ENCODE results near the gene ADRA2B.
"Not testable (repeated sequence)": the region's sequence is repeated elsewhere in the genome, so short reads cannot be mapped to it uniquely, and the experiment has no call there.

The ADRA2B gene

GRCh38 chr2:96116424-96116878 lies at the start of gene ADRA2B:
ADRA2B (minus strand) TSS chr2:96116571; CDS start chr2:96116149, 422 bp downstream.
- DNase-seq (ENCODE audit: insufficient read length, low spot score) (no peak), FAIRE-seq (no peak)
- no peak for TF ChIP-seq POLR2A (IDR thresholded peaks at IDR 0.05; ENCODE audit: low read depth, low read length)

DNA sequence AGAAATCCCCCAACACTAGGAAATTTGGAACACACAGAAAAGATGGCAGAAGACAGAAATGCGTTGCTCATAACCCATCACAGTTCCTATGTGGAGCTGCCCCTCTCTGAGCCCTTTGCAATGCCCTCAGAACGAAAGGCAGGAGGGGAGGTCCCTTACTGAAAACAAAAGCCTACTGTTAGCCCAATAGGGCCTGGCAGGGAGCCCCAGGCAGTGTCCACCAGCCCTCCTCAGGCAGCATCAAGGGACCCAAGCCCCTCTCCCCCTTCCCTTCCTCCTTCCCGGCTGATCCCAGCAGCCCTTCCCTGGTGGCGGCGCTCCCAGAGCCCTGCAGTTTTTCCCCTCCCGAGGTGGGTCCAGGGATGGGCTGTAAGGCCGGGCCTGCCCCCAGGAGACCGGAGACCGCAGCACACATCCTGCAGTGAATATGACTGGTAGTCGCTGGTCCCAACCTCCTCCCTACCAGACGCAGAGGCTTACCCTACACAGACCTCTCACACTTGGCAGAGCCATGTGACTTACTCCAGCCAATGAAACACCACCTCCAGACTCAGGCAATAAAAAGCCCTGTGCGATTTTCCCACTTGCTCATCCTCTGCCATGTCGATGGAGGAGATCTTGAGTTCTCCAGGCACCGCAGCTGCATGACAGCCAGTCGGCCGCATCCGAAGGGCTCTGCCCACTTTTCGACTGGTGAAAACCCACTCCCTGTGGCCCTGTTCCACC lies 48.3 kb upstream of the ADRA2B start:
- no peak for TF ChIP-seq POLR2A (IDR thresholded peaks at IDR 0.05; ENCODE audit: low read depth, low read length)
- no peak for DNase-seq (ENCODE audit: insufficient read length, low spot score)
- FAIRE-seq = no peak

DNA sequence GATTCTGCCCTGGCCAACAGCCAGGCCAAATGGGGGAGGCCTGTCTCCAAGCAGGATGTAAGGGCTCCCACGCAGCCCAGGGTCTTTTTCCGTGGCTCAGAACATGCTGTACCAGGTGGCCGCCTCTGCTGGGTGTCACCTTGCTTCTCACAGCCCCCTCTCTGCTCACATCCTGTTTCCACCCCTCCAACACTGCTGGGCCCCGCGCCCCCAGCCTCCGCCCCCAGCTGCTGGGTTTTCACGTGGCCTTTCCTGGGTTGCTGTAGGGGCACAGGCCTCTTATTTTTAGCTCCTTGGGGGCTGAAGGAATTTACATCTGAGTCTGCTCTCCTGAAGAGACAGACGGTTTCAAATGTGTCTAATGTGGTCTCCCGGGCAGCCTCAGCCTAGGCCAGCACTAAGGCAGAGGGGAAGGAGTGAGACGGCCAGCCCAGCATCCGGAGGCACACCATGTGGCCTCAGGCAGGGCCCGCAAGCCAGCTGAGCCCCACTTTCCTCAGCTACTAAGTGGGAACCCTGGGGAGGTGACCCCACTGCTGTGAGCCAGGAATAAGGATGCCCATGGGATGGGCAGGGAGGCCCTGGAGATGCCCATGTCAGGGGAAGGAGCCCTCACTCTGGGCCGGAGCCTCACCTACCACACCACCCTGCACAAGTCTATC lies 47.5 kb upstream of the ADRA2B start:
- FAIRE-seq = no peak
- no peak for TF ChIP-seq POLR2A (IDR thresholded peaks at IDR 0.05; ENCODE audit: low read depth, low read length)
- no peak for DNase-seq (ENCODE audit: insufficient read length, low spot score)

GRCh38 chr2:96163415-96163767 lies 47.0 kb upstream of the ADRA2B start:
- FAIRE-seq = no peak
- no peak for DNase-seq (ENCODE audit: insufficient read length, low spot score)
- no peak for TF ChIP-seq POLR2A (IDR thresholded peaks at IDR 0.05; ENCODE audit: low read depth, low read length)

DNA sequence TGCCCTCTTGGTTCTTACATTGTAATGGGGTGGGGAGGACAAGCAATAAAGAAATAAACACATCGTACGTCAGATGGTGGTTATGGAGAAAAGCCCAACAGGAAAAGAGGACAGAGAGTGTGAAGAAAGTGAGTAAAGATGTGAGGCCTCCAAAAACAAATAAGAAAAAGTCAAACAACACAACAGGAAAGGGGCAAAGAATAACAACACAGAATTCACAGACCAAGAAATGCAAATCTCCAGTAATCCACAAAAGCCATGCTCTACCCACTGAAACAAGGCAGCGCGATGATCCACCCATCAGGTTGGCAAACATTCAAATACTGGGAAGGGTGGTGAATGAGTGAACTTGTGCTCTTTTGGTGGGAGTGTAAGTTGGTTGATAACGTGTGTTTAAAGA lies 45.5 kb upstream of the ADRA2B start:
- DNase-seq (ENCODE audit: insufficient read length, low spot score) (no peak), FAIRE-seq (no peak)
- TF ChIP-seq POLR2A (IDR thresholded peaks at IDR 0.05; ENCODE audit: low read depth, low read length) = no peak

- not testable (repeated sequence) for DNase-seq (ENCODE audit: insufficient read length, low spot score); FAIRE-seq
Measured at GRCh38 chr2:96160366-96160765, 44.0 kb upstream of the ADRA2B start.

DNA sequence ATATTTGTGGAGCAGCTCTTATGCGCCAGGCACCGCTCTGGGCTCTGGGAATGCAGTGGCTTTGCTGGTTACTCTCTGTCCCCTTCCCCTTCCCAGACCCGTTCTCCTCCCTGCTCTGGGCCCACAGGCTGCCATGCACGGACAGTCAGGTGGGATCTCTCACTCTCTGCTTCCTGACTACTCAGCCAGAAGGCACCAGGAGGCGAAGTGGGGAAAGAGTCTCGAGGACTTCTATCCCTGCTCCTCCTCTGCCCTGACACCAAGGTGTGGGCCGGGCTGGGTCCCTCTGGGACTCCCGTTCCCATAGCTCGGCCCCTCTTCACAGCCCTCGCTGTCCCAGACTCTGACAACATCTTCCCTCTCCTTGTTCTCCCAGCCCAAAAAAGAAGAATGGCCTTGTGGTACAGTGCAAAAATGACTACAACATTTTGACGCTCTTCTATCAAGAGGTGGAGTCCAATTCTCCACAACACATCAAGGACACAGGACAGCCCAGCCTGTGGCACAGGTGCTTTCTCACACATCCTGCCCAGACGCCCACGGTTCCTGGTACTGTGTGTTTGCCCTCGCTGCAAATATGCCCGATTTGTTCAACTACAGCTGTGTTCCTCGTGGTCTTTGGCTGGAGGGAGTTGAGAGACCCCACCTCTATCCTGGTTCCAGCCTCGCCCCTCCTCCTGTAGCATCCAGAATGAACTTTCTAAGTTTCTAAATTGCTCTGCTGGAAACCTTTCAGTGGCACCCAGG lies 42.9 kb upstream of the ADRA2B start:
- DNase-seq (ENCODE audit: insufficient read length, low spot score) (no peak), FAIRE-seq (no peak)
- no peak for TF ChIP-seq POLR2A (IDR thresholded peaks at IDR 0.05; ENCODE audit: low read depth, low read length)

- no peak for FAIRE-seq
- no peak for TF ChIP-seq POLR2A (IDR thresholded peaks at IDR 0.05; ENCODE audit: low read depth, low read length)
- no peak for DNase-seq (ENCODE audit: insufficient read length, low spot score)
Measured at GRCh38 chr2:96158554-96158940, 42.2 kb upstream of the ADRA2B start.

DNA sequence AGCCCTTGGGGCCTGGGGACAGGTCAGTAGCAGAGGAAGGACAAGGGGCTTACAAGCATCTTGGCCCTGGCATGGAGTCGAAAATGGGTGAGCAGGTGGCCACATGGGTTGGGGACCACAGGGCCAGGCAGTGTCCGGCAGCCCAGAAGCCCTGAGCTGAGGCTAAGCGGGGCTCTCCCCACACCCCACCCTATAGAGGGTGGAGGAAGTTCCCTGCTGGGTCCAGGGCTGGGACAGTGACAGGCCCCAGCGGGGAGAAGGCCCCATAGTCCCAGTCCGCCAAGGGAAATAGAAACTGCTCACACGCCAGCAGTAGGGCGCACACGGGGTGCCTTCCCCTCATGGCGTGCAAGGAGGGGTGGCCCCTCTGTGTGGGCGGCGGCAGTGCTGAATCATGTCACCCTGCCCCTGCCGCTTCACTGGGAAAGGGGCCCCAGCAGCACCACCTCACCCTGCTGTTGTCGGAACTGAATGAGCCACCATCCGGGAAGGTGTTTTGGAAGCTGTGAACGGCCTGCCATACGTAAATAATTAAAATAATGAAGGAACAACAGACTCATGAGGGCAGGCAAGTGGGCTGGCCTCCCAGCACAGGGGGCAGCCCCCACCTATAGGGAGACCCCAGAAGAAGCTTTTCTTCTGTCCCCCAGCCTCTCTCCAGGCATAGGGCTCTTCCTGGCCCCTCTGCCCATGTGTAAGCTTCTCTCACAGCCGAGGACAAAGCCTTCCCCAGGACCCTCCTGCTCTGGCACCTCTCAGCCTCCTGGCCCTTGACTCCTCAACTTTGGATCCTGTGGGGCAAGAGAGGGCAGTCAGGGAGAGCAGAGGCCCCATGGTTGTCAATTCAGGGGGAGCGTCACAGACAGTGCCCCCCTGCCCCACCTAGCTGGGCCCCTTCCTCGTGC lies 41.5 kb upstream of the ADRA2B start:
- TF ChIP-seq POLR2A (IDR thresholded peaks at IDR 0.05; ENCODE audit: low read depth, low read length) = no peak
- FAIRE-seq = no peak
- DNase-seq (ENCODE audit: insufficient read length, low spot score) = no peak

DNA sequence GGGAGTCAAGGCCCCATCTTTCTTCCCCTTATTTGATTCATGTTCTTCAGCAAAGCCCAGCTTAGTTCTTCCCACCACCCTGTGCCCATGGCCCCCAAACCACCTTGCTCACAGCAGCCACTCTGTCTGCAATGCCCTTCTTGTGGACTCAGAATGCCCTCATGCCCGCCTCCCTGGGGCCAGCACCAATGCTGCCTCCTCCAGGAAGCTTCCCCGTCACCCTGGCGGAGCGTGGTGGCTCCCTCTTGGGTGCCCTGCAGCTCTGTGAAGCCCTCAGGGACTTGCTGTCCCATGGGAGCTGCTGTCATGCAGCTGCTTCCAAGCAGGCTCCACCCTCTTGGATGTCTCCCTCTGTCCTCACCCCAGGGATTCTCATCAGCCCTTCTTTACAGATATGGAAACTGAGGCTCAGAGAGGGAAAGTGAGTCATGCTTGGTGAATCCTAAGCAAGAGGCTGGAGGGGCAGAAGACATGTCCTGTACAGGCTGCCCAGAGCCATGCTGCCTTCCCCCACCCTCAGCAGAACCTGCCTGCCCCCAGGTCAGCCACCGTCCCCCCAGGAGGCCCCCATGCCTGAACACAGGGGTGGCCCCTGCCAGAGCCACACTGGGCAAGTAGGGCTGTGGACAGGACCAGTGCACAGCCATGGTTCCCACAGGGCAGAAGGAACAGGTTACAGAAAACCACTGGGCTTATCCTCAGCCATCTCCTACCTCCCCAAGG lies 40.7 kb upstream of the ADRA2B start:
- no peak for TF ChIP-seq POLR2A (IDR thresholded peaks at IDR 0.05; ENCODE audit: low read depth, low read length)
- FAIRE-seq = no peak
- DNase-seq (ENCODE audit: insufficient read length, low spot score) = no peak

DNA sequence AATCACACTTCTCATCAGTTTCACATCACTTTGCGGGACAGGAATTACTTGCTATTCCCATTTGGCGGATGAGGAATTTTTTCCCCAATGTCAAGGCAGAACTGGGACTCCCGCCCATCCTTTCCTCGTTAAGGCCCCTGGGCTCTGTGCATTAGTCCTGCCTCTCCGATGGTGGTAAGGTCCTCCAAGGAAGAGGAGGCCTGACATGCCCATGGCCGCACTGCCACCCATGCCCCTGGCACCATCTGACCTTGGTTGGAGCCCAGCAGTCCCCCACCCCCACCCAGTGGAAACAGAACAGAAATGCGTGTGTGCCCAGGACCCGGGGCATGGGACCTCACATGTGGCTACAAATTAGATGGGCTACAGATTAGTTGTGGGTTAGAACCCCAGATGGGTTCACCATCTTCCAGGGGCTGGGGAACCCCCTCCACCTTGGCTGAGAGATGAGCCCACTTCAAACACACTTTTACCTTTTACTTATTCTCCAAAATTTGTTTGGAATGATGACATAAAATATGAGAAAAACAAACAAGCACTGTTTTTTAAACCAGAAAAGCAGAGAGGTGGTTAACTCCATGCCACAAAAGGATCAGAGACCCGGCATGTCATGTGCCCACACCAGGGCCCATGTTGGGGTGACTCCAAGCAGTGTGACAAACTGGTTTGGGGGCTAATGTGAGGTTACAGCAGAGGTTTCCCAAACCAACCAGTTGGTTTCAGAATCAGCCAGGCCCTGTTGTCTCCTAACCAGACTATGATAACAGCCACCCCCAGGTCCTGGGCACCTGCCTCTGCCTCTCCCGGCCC lies 39.8 kb upstream of the ADRA2B start:
- no peak for TF ChIP-seq POLR2A (IDR thresholded peaks at IDR 0.05; ENCODE audit: low read depth, low read length)
- no peak for DNase-seq (ENCODE audit: insufficient read length, low spot score)
- FAIRE-seq = no peak

Measured in H54 (cell line).